Putamen (tissue), 1 donor: ENCODE data around the gene RELA.
A peak's percentile ranks its signal among the peaks of the same experiment; 100 is the strongest.
"Not testable (repeated sequence)": the region's sequence is repeated elsewhere in the genome, so short reads cannot be mapped to it uniquely, and the experiment has no call there.

Source experiments
- DNase-seq: peaks from one replicate; pipeline ENCODE4 v3.0.0-alpha.2; 2016; ENCODE audit warnings: low spot score

The RELA gene

DNA sequence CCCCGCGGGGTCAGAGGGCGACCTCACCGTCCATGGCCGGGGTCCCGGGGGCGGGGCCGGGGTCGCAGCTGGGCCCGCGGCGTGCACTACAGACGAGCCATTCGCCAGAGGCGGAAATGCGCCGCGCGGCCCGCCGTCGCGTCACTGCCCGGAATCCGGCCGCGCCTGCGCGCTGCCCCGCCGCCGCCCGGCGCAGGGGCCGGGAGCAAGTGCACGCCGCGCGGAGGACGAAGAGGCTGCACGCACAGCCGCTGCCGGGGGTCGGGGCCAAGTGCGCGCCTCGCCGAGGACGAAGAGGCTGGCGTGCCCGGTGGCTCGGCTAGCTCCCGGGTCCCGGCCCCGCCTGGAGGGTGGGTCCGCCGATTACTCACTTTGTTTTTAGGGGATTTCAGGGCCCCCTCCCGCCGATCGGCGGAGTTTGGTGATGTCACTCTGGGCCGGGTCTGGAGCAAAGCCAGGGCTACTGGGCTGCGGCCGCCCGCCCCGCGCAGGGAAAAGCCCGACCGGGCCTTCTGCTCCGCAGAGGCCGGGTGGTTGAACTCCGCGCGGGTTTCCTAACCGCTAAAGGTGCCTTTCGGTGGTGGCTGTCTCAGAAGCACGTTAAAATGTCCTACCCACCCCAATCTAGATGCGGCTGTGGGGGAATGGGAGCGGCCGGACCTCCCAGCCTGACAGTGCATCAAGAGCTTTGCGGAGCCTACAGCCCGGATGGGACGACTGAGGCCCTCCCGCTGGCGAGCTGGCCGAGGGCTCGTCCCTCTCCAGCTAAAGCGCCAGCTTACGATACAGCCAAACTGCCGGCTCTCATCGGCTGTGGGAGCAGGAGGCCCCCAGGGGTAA, at the start of gene RELA:
Gene RELA (minus strand): TSS at position 118 of the 840 bp plus-strand sequence. CDS start 84 bp downstream, at position 34.
- DNase-seq: peak; percentile 93

DNA sequence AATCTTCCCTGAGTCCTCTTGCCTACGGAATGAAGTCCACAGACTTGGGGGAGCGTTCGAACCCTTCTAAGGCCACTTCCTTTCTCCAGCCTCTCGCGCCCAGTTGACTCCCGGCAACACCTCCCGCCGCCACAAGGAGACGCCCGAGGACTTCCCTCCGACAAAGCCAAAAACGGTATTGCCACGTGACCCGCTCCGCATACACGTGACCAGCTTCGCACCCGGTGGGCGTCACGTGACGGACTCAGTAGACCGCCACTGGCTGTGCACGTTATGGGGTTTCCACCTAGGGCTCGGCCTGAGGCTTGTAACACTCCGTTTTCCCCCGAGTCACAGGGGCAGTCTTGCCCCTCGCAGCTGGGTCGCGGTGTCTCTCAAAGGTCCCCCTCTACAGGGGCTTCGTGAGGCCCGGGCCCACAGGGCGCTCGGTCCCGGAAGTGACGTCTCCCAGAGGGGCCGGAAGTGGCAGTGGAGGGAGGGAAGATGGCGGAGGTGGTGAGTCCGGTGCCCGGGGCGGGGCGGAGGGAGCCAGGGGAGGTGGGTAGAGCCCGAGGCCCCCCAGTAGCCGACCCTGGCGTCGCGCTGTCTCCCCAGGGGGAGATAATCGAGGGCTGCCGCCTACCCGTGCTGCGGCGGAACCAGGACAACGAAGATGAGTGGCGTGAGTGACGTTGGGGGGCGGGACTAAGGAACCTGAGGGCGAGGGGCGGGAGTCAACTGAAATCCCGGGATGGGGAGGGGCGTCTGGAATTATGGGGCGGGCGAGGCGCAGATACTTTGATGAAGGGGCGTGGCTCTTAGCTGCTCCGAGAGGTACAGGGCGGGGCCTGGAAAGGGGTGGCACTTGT, 49.3 kb upstream of the RELA start, which contains the start of gene KAT5:
Gene KAT5 (plus strand): TSS at position 468 of the 848 bp plus-strand sequence. CDS start 16 bp downstream, at position 484.
- DNase-seq: peak; percentile 98

DNA sequence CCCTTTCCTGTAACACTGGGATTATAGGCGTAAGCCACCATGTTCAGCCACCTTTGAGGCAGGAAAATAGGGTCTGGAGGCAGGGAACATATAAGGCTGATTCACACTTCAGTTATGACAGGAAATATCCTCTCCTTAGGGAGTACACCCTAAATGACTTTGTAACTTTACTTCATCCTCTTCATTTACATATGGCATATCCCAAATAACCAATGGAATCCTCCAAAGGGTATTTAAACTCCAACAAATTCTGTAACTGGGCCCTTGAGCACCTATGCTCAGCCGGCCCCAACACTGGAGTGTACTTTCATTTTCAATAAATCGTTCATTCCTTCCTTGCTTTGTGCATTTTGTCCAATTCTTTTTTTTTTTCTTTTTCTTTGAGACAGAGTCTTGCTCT, 47.7 kb upstream of the RELA start:
- no peak for DNase-seq

DNA sequence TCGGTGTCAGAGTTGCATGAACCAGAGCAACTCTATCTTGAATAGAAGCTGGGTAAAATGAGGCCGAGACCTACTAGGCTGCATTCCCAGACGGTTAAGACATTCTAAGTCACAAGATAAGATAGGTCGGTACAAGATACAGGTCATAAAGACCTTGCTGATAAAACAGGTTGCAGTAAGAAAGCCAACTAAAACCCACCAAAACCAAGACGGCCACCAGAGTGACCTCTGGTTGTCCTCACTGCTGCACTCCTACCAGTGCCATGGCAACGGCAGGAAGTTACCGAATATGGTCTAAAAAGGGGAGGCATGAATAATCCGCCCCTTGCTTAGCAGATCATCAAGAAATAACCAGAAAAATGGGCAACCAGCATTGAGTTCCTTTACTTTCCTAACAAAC, 46.9 kb upstream of the RELA start:
- no peak for DNase-seq

DNA sequence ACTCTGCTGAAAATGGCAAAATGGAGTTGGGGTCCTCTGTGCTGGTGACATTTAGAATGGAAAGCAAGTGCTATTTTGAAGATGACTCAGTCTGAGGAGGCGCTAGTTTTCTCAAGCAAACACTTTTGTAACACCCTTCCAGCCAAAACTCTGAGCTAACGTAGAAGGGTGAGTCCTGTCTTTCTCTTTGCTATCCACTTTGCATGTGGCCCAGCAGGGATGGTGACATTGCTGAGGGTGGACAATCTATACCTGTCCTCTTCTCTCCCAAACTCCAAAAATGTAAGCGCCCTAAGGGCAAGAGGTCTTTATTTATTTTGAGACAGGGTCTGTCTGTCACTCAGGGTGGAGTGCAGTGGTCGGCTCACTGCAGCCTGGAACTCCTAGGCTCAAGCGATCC, 45.7 kb upstream of the RELA start:
- no peak for DNase-seq

DNA sequence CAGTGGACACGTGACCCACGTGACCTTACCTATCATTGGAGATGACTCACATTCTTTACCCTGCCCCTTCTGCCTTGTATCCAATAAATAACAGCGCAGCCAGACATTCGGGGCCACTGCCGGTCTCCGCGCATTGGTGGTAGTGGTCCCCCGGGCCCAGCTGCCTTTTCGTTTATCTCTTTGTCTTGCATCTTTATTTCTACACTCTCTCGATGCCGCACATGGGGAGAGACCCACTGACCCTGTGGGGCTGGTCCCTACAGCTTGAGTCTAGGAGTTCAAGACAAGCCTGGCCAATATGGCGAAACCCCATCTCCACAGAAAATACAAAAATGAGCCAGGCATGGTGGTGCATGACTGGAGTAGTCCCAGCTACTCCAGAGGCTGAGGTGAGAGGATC, 44.3 kb upstream of the RELA start:
- DNase-seq: not testable (repeated sequence)

DNA sequence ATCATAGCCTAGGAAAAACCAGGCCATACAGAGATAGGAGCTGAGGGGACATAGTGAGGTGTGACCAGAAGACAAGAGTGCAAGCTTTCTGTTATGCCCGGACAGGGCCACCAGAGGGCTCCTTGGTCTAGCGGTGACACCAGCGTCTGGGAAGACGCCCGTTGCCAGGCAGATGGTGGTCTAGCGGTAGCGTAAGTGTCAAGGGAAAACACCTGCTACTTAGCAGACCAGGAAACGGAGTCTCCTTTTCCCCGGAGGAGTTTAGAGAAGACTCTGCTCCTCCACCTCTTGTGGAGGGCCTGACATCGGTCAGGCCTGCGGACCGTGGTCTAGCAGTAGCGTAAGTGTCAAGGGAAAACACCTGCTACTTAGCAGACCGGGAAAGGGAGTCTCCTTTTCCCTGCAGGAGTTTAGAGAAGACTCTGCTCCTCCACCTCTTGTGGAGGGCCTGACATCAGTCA, 43.6 kb upstream of the RELA start:
- DNase-seq: not testable (repeated sequence)

DNA sequence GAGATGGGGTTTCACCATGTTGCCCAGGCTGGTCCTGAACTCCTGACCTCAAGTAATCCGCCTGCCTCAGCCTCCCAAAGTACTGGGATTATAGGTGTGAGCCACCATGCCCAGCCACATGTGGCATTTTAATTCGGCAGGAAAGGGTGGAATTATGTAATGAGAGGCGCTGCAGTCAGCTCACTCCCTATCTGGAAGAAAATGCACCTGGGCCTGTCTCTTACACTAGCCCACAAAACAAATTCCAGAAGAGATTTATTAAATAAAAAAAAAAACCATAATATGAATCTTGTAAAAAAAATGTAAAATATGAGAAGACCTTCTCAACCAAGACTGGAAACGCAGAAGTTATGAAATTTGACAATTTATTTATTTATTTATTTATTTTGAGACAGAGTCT, 41.1 kb upstream of the RELA start:
- no peak for DNase-seq

DNA sequence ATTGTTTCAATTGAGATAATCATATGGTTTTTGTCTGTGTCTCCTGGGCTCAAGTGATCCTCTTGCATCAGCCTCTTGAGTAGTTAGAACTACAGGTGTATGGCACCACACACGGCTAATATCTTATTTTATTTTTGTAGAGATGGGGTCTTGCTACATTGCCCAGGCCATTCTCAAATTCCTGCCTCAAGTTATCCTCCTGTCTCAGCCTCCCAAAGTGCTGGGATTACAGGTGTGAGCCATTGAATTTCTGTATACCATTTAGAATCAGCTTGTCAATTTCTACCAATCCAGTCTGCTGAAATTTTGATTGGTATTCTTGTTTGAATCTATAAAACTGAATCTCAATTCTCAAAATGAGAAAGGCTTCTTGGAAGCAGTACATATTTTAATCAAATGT, 39.0 kb upstream of the RELA start:
- DNase-seq: no peak

DNA sequence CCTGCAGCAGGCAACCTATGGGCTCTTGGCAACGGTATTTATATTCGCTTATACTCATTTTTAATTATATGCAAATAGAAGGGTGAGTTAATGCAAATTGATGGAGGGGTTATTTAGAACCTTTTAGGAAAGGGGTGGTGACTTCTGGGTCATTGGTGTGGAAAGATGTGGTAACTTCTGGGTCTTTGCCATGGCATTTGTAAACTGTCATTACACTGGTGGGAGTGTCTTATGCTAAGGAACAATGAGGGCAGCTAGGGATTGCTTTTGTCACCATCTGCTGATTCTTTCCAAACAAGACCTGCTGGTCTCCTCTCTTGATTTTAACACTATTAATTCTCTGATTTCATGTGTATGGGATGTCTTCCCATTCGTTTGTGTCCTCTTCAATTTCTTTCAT, 37.7 kb upstream of the RELA start:
- DNase-seq: no peak

DNA sequence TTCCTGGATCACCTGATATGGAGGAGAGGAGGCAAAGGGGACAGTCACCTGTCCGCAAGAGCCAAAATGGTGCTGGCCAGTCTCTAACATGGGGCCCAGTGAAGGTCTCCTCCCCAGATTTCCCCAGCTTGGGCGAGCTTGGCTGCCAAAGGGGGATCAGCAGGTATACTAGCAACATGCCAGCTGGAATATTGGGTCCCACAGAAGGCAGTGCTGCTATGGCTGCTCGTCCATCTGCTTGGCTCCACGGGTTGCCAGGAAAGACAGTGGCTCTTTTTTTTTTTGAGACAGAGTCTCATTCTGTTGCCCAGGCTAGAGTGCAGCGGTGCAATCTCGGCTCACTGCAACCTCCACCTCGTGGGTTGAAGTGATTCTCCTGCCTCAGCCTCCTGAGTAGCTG, 36.6 kb upstream of the RELA start:
- no peak for DNase-seq

DNA sequence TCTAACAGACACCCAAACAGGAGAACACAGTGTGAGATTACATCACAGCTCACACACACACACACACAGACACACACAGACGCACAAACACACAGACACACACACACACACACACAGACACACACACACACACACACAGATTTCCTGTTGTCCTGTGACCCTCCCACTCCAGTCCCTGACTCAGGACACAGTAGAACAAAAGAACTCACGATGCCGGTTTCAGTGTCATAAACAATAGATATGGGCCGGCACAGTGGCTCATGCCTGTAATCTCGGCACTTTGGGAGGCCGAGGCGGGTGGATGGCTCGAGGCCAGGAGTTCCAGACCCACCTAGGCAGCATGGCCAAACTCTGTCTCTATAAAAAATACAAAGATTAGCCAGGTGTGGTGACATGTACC, 35.5 kb upstream of the RELA start:
- DNase-seq: no peak

DNA sequence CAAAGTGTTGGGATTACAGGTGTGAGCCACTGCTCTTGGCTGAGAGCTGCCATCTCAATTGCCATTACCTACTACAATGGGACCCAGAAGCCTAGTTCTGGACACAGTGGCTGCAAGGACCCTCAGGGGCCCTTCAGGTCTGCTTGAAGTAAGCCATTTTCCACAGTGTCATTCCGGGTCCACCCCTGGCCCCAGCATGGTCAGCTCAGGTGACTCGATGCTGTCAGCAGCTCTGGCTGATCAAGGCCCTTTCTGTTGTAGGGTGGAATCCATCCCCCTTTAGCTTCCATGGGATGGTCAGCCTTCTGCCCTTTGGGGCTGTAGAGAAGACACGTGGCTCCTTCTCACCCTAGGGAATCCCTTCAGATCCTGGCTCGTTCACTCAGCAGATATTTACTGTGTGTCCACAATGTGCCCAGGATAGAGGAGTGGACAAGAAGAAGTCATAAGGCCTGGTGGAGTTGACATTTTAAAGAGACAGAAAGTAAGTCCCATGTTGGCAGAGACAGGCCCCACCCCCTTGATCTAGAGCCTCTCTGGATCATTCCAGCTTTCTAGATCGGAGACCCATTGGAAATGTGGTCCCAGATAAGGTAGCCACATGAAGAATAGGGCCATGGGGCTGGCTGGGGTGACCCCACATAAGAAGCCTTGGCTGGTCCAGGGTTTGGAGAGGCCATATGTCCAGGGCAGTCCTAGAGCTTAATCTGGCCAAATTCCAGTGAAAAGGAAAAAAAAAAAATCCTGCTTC, 34.3 kb upstream of the RELA start:
- DNase-seq: no peak

DNA sequence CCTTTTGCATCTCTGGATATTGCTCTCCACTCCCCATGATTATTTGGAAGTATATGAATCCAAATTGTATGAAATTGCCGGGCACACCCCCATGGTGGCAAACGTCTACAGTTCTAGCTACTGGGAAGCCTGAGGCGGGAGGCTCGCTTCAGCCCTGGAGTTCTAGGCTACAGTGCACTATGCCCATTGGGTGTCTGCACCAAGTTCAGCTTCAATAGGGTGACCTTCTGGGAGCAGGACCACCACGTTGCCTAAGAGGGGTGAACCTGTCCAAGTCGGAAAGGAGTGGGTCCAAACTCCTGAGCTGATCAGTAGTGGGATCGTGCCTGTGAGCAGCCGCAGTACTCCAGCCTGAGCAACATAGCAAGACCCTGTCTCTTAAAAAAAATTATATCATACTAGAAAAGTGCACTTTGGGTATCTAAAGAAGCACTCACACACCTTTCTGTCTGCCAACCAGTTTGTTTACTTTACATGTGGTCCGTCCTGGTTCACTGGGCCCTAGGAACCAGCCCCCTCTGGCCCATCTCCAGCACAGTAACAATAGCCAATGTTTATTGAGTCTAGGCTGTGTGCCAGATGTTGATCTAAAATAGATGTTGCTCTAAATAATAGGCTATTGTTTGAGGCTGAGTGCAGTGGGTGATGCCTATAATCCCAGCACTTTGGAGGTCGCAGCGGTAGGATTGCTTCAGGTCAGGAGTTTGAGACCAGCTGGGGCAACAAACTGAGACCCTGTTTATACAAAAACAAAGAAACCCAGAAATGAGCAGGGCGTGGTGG, 32.9 kb upstream of the RELA start:
- DNase-seq: peak; percentile 86

DNA sequence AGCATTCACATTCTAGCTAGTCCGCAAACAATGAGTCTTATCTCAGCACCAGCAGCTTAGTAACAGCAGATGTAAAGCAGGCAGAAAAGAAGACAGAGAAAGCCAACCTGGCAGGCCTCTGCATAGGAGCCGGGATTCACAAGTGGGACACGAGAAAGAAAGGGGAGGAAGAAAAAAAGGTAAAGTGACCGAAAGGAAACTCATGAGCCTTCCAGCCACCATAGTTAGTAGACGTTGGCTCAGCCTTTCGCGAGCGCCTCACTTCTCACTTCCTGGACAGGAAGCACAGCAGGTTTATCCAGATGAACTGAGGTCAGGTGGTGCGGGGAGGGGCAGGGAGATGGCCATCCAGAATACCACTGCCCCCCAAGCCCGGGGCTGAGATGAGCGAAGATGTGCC, 29.7 kb upstream of the RELA start:
- DNase-seq: no peak

DNA sequence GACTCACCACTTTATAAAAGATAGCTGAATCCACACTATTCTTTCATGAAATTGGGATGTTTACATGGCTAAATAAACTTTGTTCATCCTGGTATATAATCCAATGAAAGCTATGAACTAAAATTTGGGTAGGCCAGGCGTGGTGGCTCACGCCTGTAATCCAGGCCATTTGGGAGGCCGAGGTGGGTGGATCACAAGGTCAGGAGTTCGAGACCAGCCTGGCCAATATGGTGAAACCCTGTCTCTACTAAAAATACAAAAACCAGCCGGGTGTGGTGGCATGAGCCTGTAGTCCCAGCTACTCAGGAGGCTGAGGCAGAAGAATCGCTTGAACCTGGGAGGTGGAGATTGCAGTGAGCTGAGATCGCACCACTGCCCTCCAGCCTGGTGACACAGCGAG, 29.1 kb upstream of the RELA start:
- not testable (repeated sequence) for DNase-seq

DNA sequence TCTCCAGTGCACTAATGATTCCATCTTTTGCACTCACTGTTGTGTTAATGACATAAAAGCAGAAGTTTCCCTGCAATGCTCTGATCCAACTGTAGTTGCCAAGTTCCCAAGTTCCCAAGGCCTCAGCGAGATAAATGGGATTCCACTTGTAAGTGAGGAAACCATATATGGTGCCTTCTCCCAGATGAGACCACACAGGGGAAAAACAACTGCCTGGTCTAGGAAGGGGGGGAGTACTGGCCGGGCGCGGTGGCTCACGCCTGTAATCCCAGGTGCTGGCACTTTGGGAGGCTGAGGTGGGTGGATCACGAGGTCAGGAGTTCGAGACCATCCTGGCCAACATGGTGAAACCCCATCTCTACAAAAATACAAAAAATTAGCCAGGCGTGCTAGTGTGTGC, 23.3 kb upstream of the RELA start:
- DNase-seq: no peak

DNA sequence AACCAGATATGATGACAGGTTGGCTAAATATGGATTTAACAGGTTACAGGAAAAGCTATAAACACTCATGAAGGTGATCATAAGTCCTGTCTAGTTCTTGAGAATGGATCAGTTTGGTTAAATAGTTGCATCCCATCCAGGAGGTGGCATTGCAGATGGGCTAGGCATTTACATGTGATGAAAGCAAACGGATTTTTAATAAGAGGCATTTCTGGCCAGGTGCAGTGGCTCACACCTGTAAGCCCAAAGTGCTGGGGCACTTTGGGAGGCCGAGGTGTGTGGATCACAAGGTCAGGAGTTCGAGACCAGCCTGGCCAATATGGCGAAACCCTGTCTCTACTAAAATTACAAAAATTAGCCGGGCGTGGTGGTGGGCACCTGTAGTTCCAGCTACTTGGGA, 20.8 kb upstream of the RELA start:
- not testable (repeated sequence) for DNase-seq

DNA sequence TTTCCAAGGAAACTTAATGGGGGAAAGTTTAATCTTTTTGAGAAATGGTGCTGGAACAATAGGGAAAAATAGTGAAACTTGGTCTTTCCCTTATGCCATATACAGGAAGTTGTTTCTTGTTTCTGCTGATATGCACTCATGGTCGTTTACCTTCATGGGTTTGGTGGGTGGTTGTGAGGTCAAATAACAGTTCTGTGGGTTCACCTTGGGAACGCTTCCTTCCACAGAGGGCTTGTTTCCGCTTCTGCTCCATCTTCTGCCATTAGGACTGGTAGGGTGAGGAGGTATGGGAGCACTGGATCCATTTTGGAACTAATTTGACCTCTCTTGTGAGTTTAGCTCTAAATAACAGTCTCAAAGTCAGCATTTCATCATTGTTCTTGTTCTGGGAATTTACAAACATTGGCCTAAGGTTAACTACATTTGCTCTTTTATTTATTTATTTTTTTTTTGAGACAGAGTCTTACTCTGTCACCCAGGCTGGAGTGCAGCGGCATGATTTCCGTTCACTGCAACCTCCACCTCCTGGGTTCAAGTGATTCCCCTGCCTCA, 17.6 kb upstream of the RELA start:
- DNase-seq: no peak

DNA sequence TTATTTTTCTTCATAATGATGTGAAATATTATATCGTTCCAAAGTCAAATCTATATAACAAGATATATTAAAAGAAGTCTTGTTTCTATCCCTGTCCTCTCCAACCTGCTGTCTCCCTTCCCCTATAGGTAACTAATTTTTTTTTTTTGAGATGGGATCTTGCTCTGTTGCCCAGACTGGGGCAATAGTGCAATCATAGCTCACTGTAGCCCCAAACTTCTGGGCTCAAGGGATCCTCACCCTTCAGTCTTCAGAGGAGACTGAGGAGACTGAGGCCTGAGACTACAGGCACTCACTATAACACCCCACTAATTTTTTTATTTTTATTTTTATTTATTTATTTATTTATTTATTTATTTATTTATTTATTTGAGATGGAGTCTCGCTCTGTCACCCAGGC, 10.3 kb upstream of the RELA start:
- no peak for DNase-seq
